Measurements from ENCODE around the gene ACIN1. TPM values are rescaled to one million over a fixed set of nuclear protein-coding genes. Genes with fewer than 3 reads are reported as not detected.

Gene ACIN1
- total and polyA plus RNA-seq, 2 of the 13 experiments (the other 11 are each of a cell fraction or from before 2014, with no cell fraction given) = 165 to 183 TPM

DNA sequence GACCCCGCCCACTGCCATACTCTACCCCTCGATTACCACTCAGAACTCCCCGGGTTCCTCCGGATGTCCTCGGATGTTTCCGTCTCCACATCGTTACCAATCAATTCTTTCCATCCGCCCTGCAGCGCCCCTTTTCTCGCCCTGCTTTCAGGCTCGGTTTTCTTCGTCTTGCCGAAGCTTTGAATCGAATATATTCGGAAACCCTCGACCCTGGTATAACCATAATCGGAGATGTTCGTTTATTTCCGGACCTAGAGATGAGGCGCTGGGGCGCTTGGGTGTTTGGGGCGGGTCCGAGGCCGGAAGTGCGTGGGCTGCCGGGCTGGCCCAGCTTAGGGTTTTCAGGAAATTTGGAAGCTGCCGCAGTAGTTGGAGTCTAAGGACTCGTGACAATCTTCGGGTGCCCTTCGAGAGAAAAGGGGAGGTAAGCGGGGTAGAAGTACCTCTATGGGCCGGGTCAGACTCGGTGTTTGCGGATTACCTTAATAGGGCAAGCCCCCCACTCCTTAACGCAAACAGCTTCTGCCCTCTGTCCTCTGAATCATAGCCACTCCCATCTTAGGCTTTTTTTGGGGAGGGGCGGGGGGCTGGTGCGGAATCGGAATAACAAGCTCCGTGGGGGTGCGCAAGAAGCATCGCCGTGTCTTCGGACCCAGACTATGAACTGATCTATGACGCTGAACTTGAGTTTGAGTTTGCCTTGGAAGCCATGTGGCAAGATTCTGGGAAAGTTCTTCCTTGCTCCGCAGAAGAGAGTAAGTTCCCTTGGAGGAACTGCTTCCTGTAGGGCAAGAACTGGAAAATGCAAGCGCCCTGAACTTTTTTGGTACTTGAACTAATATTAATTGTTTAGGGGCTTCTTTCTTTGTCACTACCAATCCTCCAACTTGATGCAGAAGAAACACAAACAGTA is 516 bp upstream of the ACIN1 start, which contains the start of gene C14orf119 (continued):
- TF ChIP-seq ZNF83 (CRISPR knock-in tag; IDR thresholded peaks at IDR 0.05; ENCODE audit: borderline replicate concordance) (0 out of 2 replicates have a peak, but pooled peaks have one; percentile 71), HOXA3 (CRISPR knock-in tag; IDR thresholded peaks at IDR 0.05) (peak; percentile 12; the same call in 1 of the 2 replicates), ZNF775 (CRISPR knock-in tag; IDR thresholded peaks at IDR 0.05; ENCODE audit: borderline replicate concordance) (peak; percentile 19), ZNF510 (CRISPR knock-in tag; IDR thresholded peaks at IDR 0.05; ENCODE audit: low read depth) (peak; percentile 19; the same call in 1 of the 2 replicates), ZNF331 (CRISPR knock-in tag; IDR thresholded peaks at IDR 0.05) (peak; percentile 83), ZNF333 (CRISPR knock-in tag; IDR thresholded peaks at IDR 0.05; ENCODE audit: borderline replicate concordance) (peak; percentile 43), ZNF773 (CRISPR knock-in tag; IDR thresholded peaks at IDR 0.05; ENCODE audit: borderline replicate concordance) (peak; percentile 93; the same call in 1 of the 2 replicates), GZF1 (CRISPR knock-in tag; IDR thresholded peaks at IDR 0.05) (no peak), RNF2 (conservative IDR thresholded peaks at IDR 0.05; ENCODE audit: low read depth) (0 out of 2 replicates have a peak, but pooled peaks have one; percentile 28), SP4 (CRISPR knock-in tag; IDR thresholded peaks at IDR 0.05) (peak; percentile 65)
- TF ChIP-seq, protein P1, sequence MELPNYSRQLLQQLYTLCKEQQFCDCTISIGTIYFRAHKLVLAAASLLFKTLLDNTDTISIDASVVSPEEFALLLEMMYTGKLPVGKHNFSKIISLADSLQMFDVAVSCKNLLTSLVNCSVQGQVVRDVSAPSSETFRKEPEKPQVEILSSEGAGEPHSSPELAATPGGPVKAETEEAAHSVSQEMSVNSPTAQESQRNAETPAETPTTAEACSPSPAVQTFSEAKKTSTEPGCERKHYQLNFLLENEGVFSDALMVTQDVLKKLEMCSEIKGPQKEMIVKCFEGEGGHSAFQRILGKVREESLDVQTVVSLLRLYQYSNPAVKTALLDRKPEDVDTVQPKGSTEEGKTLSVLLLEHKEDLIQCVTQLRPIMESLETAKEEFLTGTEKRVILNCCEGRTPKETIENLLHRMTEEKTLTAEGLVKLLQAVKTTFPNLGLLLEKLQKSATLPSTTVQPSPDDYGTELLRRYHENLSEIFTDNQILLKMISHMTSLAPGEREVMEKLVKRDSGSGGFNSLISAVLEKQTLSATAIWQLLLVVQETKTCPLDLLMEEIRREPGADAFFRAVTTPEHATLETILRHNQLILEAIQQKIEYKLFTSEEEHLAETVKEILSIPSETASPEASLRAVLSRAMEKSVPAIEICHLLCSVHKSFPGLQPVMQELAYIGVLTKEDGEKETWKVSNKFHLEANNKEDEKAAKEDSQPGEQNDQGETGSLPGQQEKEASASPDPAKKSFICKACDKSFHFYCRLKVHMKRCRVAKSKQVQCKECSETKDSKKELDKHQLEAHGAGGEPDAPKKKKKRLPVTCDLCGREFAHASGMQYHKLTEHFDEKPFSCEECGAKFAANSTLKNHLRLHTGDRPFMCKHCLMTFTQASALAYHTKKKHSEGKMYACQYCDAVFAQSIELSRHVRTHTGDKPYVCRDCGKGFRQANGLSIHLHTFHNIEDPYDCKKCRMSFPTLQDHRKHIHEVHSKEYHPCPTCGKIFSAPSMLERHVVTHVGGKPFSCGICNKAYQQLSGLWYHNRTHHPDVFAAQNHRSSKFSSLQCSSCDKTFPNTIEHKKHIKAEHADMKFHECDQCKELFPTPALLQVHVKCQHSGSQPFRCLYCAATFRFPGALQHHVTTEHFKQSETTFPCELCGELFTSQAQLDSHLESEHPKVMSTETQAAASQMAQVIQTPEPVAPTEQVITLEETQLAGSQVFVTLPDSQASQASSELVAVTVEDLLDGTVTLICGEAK (IDR thresholded peaks at IDR 0.05) = no peak
- TF ChIP-seq, protein P1 (CRISPR knock-in tag; IDR thresholded peaks at IDR 0.05) = no peak
- TF ChIP-seq, protein P2, sequence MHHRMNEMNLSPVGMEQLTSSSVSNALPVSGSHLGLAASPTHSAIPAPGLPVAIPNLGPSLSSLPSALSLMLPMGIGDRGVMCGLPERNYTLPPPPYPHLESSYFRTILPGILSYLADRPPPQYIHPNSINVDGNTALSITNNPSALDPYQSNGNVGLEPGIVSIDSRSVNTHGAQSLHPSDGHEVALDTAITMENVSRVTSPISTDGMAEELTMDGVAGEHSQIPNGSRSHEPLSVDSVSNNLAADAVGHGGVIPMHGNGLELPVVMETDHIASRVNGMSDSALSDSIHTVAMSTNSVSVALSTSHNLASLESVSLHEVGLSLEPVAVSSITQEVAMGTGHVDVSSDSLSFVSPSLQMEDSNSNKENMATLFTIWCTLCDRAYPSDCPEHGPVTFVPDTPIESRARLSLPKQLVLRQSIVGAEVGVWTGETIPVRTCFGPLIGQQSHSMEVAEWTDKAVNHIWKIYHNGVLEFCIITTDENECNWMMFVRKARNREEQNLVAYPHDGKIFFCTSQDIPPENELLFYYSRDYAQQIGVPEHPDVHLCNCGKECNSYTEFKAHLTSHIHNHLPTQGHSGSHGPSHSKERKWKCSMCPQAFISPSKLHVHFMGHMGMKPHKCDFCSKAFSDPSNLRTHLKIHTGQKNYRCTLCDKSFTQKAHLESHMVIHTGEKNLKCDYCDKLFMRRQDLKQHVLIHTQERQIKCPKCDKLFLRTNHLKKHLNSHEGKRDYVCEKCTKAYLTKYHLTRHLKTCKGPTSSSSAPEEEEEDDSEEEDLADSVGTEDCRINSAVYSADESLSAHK (CRISPR knock-in tag; IDR thresholded peaks at IDR 0.05; ENCODE audit: borderline replicate concordance) = peak; percentile 39; the same call in 1 of the 2 replicates
- TF ChIP-seq, protein P3, sequence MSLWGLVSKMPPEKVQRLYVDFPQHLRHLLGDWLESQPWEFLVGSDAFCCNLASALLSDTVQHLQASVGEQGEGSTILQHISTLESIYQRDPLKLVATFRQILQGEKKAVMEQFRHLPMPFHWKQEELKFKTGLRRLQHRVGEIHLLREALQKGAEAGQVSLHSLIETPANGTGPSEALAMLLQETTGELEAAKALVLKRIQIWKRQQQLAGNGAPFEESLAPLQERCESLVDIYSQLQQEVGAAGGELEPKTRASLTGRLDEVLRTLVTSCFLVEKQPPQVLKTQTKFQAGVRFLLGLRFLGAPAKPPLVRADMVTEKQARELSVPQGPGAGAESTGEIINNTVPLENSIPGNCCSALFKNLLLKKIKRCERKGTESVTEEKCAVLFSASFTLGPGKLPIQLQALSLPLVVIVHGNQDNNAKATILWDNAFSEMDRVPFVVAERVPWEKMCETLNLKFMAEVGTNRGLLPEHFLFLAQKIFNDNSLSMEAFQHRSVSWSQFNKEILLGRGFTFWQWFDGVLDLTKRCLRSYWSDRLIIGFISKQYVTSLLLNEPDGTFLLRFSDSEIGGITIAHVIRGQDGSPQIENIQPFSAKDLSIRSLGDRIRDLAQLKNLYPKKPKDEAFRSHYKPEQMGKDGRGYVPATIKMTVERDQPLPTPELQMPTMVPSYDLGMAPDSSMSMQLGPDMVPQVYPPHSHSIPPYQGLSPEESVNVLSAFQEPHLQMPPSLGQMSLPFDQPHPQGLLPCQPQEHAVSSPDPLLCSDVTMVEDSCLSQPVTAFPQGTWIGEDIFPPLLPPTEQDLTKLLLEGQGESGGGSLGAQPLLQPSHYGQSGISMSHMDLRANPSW (CRISPR knock-in tag; IDR thresholded peaks at IDR 0.05; ENCODE audit: borderline replicate concordance) = peak; percentile 67

Data from HepG2 (cell line).